ENCODE measurements around the gene AGAP6. TPM values are rescaled to one million over a fixed set of nuclear protein-coding genes. Genes with fewer than 3 reads are reported as not detected.
A peak's percentile ranks its signal among the peaks of the same experiment; 100 is the strongest.
"Not testable (repeated sequence)": the region's sequence is repeated elsewhere in the genome, so short reads cannot be mapped to it uniquely, and the experiment has no call there.

Gene AGAP6
- 4.8 and 5.6 TPM in 2 replicates for total RNA-seq (2014; rRNA removed)
- polyA plus RNA-seq (2012), result 2.8 TPM

GRCh38 chr10:49988376-49988775, at the start of gene AGAP6:
Gene AGAP6, plus strand, starts transcription at chr10:49988406. Its CDS starts 310 bp downstream, at chr10:49988716.
- not testable (repeated sequence) for DNase-seq (ENCODE audit: low read depth)

DNA sequence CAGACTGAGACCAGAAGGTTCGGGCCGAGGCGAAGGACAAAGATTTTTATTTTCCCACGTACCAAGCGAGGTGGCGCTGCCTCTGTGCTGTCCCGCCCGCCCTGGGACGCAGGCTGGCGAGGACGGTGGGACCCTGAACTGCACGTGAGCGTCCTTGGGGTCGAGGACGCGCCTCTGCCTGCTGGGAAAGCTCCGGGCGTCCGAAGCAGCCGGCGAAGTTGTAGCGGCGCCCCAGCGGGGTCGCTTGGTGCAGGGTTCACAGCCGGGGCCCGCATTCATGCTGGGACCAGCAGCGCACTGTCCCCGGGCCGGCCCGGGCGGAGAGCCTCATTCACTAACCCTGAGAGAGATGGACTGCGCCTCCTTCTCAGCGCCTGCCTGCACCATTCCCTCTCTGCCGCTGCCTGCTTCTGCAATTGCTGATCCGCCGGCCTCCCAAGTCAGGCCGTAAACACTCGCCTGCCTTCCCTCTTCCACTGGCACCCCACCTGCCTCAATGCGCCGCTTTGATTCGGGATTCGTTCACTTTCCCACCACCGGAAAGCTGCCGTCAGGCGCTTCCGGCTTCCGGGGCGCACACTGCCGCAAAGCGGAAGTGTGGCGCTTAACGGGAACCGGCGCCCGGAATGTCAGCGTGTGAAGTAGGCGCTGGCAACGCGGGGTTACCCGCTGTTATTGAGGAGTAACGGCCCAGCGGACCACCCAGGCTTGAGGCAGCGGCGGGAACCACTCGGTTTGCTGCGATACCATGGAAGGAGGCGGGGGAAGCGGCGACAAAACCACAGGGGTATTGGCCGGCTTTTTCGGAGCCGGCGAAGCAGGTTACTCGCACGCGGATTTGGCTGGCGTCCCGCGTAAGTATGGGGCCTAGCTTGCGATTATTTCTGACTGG, 46.5 kb upstream of the AGAP6 start, which contains the start of the genes PARG and TIMM23B:
Gene PARG, minus strand, starts transcription at position 581 of the 892 bp plus-strand sequence. Its CDS starts 302 bp downstream, at position 279.
Gene TIMM23B, plus strand, starts transcription at position 607 of the 892 bp plus-strand sequence. Its CDS starts 142 bp downstream, at position 749.
- peak; percentile 74 for DNase-seq (ENCODE audit: low read depth)

DNA sequence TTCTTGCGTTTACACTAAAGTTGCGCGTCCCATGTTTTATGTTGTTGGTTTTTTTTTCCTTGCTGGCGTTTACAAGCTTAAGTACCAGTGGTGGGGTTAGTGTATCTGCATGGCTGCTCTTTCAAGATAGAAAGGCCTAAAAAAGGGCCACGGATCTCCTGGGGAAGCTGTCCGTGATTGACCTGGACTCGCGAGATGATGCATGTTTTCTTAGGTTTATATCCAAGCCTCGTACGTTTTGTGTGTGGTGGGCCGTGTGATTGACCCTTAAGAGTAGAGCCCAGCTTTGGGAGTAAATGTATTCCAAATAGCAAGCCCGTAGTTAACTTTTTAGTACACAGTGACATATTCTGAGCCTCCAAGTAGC, 45.9 kb upstream of the AGAP6 start:
- peak; percentile 1 for DNase-seq (ENCODE audit: low read depth)

DNA sequence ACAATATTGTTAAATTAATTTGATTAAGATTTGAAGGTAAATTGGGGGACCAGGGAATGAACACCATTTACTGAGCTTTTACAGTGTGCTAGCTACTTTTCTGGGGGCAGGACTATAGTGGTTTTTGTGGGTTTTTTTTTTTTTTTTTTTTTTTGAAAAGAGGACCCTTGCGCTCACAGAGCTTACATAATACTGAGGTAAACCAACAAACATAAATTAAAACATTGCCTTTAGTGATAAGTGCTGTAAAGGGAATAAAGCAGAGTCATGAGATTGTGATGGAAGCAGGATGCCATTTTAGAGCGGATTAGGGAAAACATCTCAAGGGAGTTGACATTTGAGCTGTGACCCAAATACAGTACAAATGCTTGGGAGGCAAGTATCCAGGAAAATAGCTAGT, 44.6 kb upstream of the AGAP6 start:
- DNase-seq (ENCODE audit: low read depth), result not testable (repeated sequence)

- not testable (repeated sequence) for DNase-seq (ENCODE audit: low read depth)
These were observed 40.1 kb upstream of the AGAP6 start for GRCh38 chr10:49948142-49948541.

- not testable (repeated sequence) for DNase-seq (ENCODE audit: low read depth)
These were observed 39.5 kb upstream of the AGAP6 start for GRCh38 chr10:49948737-49949136.

DNA sequence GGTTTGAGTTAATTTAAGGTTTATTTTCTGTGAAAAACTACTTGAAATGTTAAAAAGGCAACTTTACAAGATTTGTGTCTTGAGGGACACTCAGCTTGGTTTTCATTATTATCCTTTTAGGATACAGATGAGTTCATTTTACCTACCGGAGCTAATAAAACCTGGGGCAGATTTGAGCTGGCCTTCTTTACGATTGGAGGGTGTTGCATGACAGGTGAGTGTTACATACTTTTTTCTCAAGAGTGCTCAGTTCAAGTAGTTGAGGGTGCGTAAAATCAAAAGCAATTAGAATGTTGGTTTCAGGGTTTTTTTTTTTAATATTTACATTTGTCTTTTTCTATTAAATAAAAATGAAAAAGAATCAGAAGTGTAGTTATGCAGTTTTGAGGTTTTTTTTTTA, 36.2 kb upstream of the AGAP6 start:
- not testable (repeated sequence) for DNase-seq (ENCODE audit: low read depth)

- DNase-seq (ENCODE audit: low read depth), result peak; percentile 8
These were observed 35.1 kb upstream of the AGAP6 start for GRCh38 chr10:49953122-49953521.

DNA sequence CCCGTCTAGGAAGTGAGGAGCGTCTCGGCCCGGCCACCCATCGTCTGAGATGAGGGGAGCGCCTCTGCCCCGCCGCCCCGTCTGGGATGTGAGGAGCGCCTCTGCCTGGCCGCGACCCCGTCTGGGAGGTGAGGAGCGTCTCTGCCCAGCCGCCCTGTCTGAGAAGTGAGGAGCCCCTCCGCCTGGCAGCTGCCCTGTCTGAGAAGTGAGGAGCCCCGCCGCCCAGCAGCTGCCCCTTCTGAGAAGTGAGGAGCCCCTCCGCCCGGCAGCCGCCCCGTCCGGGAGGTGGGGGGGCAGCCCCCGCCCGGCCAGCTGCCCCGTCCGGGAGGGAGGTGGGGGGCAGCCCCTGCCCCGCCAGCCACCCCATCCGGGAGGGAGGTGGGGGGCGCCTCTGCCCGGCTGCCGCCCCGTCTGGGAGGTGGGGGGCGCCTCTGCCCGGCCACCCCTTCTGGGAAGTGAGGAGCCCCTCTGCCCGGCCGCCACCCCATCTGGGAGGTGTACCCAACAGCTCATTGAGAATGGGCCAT, 17.8 kb upstream of the AGAP6 start:
- not testable (repeated sequence) for DNase-seq (ENCODE audit: low read depth)

DNA sequence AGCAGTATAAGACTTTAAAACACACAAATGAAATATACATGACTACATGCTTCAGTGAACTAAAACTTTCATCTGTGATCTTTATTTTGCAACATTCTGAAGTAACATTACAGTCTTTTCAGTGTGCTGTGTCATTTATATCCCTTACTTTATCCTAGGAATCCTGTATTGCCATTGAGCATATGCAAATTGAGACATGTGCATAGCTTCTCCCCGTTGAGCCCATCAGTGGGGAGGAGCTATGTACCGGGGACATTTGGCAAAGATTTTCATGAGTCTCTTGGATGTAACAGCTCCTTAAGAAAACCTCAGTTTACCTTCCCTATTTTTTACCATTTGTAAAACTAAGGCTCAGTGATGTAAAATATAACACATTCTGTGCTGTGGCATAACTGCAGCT, 16.7 kb upstream of the AGAP6 start:
- DNase-seq (ENCODE audit: low read depth), result not testable (repeated sequence)

GRCh38 chr10:49972094-49972493, 16.1 kb upstream of the AGAP6 start:
- DNase-seq (ENCODE audit: low read depth), result not testable (repeated sequence)

GRCh38 chr10:49977756-49978155, 10.4 kb upstream of the AGAP6 start:
- DNase-seq (ENCODE audit: low read depth), result not testable (repeated sequence)

DNA sequence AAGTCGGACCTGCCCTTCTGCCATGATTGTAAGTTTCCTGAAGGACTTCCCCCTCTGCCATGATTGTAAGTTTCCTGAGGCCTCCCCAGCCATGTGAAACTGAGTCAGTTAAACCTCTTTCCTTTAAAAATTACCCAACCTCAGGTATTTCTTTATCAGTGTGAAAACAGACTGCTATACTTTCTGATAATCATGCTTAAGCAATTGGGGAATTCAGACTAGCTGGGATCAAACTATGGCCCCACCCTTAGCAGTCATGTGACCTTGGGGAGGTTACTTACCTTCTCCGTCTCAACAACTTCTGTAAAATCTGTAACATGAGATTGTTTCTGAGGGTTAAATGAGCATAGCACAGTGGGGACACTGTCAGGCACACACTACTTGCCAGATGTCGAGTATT, 999 bp upstream of the AGAP6 start:
- not testable (repeated sequence) for DNase-seq (ENCODE audit: low read depth)

DNA sequence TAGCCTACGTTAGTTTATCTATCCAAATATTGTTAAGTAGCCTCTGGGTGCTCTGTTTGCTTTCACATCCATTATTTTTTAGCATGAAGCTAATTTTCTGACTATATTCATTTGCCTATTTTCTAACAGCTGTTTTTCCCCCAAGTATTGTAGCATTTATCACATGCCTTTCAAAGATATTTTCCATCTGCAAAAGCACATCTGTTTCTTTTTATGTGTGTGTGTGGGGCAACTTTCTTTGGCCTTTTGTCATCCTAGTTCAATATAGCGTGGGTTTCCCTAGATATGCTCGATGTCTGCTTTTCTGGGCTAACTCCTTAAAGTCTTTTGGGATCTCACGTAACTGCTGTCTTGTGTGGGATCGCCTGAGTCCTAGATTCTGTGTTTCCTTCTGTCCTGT, 7.1 kb downstream of the AGAP6 start:
- DNase-seq (ENCODE audit: low read depth), result not testable (repeated sequence)

DNA sequence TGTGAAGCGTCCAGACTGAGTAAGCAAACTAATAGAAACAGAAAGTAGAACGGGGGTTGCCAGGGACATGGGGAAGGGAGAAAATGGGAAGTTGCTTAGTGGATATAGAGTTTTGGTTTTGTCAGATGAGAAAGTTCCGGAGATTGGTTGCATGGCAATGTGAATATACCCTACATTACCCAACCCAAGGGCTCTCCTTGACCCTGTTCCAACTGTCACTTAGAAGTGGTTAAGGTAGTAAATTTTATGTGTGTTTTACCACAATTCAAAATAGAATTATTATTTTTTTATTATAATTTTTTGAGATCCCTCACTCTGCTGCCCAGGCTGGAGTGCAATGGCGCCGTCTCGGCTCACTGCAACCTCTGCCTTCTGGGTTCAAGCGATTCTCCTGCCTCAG, 25.8 kb downstream of the AGAP6 start:
- DNase-seq (ENCODE audit: low read depth), result not testable (repeated sequence)

GRCh38 chr10:50015596-50016220, 27.5 kb downstream of the AGAP6 start:
- not testable (repeated sequence) for DNase-seq (ENCODE audit: low read depth)

DNA sequence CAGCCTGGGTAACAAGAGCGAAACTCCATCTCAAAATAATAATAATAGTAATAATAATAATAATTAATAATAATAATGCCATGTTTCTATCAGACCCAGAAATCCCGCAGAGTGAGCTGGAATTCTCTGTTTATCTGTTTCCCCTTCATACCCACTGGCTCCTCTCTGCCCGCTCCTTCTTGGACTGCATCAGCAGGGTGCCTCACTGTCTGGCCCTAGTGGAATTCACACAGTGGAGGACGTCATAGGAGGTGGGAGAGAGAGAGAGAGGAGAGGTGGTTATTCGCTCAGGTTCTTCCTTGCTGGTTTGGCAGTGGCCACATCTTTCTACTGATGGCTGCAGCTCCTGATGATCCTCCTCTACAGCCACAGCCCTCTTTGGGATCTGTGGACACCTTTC, 28.7 kb downstream of the AGAP6 start:
- not testable (repeated sequence) for DNase-seq (ENCODE audit: low read depth)

DNA sequence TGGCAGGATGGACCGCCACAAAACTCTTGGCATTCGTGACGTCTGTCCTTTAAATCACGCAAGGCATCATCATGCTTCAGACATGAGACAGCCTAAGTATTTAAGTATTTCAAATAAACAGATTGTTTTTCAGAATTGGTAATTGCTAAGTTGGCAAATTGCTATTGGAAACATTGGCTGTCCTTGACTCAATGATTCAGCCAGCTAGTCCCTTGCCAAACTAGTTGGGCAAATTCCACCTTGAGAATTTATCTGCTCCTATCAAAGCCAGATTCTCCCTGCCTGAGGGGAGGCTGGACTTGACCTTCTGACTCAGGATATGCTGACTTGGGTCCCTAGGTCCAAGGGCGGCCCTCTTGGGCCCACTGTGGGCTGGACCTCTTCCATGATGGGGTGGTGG, 29.4 kb downstream of the AGAP6 start:
- not testable (repeated sequence) for DNase-seq (ENCODE audit: low read depth)

GRCh38 chr10:50019279-50019678, 31.1 kb downstream of the AGAP6 start:
- DNase-seq (ENCODE audit: low read depth), result peak; percentile 21

DNA sequence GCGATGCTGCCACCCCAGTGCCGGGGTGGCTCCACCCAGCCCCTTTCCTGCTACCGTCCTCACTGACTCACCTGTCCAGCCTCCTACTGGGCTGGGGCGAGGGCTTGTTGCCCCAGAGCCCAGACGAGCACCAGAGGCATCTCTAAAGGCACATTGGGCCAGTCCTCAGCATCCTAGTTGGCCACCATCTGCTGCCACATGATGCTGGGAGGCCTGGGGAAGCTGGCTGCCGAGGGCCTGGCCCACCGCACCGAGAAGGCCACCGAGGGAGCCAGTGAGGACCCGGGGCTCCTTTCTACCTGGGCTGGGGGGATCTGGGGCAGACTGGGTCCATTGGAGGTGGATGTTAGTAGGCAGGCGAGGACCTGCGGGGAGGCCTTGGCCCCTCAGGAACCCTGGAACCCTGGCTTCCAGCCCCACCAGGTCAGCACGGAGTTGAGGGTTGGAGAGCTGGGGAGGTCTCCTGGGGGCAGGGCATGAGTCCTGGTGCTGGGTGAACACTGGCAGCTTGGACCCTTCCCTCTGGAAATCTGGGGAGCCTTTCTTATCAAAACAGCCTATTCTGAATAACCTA, 32.3 kb downstream of the AGAP6 start:
- not testable (repeated sequence) for DNase-seq (ENCODE audit: low read depth)

- DNase-seq (ENCODE audit: low read depth), result no peak
These were observed 33.4 kb downstream of the AGAP6 start for GRCh38 chr10:50021646-50022045.
